A549 (cell line): ENCODE results near the gene ATP2C2. TPM values are rescaled to one million over a fixed set of nuclear protein-coding genes. Genes with fewer than 3 reads are reported as not detected.

Experiments
- ATAC-seq, 2 experiments: fragments of 200-7000 bp in 1 of 2; fragments of >200 bp in 1 of 2; cut with Nextera tagmentation in 1 of 2; cut with Tn5 transposase in 1 of 2; 3 replicates each; pipeline versions ENCODE4 v1.8.0 to v1.9.1; 2018 to 2020; ENCODE audit warnings: mild to moderate bottlenecking in 1 of 2, moderate library complexity in 1 of 2
- CTCF ChIA-PET: fragments of 300-600 bp; sonication (Branson Sonifier 250); formaldehyde crosslinking; extraction: SDS; loops from one replicate; lab custom pipeline; 2021; ENCODE audit warnings: antibody characterized with exemption, inconsistent platforms; lab: Yijun Ruan, JAX
- POLR2A ChIA-PET: fragments of 350-600 bp; formaldehyde crosslinking; extraction: SDS; loops from one replicate; lab custom pipeline; 2021; ENCODE audit warnings: antibody characterized with exemption, inconsistent platforms; lab: Yijun Ruan, JAX
- DNase-seq, 2 experiments: peaks; one replicate each; pipeline versions ENCODE4 v3.0.0 to v3.0.0-alpha.2; 2011 to 2016; ENCODE audit warnings: low read depth in 1 of 2, low spot score in 1 of 2
- FAIRE-seq: peaks from 2 replicates; lab custom pipeline; 2011; peaks lifted over from hg19 to GRCh38; lab: Jason Lieb, UNC
- H3K27ac ChIP-seq, 2 experiments: fragments of >200 bp; sonication (Bioruptor Twin); formaldehyde crosslinking; 3 replicates each; pipeline ENCODE4 v1.5.1; 2016 to 2017
- H3K4me1 ChIP-seq: fragments of >200 bp; sonication (Bioruptor Twin); formaldehyde crosslinking; 3 replicates; pipeline ENCODE4 v1.6.1; 2016
- H3K4me2 ChIP-seq: fragments of >200 bp; sonication (Bioruptor Twin); formaldehyde crosslinking; 3 replicates; pipeline ENCODE4 v1.6.1; 2016
- H3K4me3 ChIP-seq: fragments of >200 bp; sonication (Bioruptor Twin); formaldehyde crosslinking; 3 replicates; pipeline ENCODE4 v1.5.1; 2016
- H3K9me3 ChIP-seq: fragments of >200 bp; sonication (Bioruptor Twin); formaldehyde crosslinking; 3 replicates; pipeline ENCODE4 v1.6.1; 2016
- BHLHE40 ChIP-seq: IDR thresholded peaks from 2 replicates; pipeline ENCODE4 v1.6.1; 2012; ENCODE audit warnings: low read depth, low read length, inconsistent platforms
- CEBPB ChIP-seq, 2 experiments: fragments of >200 bp in 1 of 2; sonication (Bioruptor Twin) in 1 of 2; formaldehyde crosslinking in 1 of 2; IDR thresholded peaks; 2 replicates each; pipeline ENCODE4 v1.6.1; 2012 to 2016
- CHD2 ChIP-seq: fragments of 150-350 bp; IDR thresholded peaks from 2 replicates; pipeline ENCODE4 v1.6.1; 2014; ENCODE audit warnings: low read length; ENCODE audit not compliant: partially characterized antibody
- CHD4 ChIP-seq: fragments of 200-600 bp; sonication (generic); IDR thresholded peaks from 2 replicates; pipeline ENCODE4 v1.6.1; 2016; ENCODE audit warnings: antibody characterized with exemption, mild to moderate bottlenecking, borderline replicate concordance
- CTCF ChIP-seq: fragments of >200 bp; sonication (Bioruptor Twin); formaldehyde crosslinking; IDR thresholded peaks from 3 replicates; pipeline ENCODE4 v1.5.1; 2016
- EHMT2 ChIP-seq: fragments of 200-600 bp; sonication (generic); IDR thresholded peaks from 2 replicates; pipeline ENCODE4 v1.6.1; 2016; ENCODE audit warnings: antibody characterized with exemption, low read depth, mild to moderate bottlenecking, moderate library complexity
- GATA3 ChIP-seq: IDR thresholded peaks from 2 replicates; pipeline ENCODE4 v1.6.1; 2012; ENCODE audit warnings: borderline replicate concordance
- HEYL ChIP-seq: fragments of 250-450 bp; sonication (Bioruptor Pico); IDR thresholded peaks from 2 replicates; pipeline ENCODE4 v1.8.0; 2021; ENCODE audit warnings: mild to moderate bottlenecking, moderate library complexity
- HOXA7 ChIP-seq: fragments of 250-450 bp; sonication (Bioruptor Pico); IDR thresholded peaks from 2 replicates; pipeline ENCODE4 v1.5.0; 2020; ENCODE audit warnings: mild to moderate bottlenecking, moderate library complexity
- HOXB13 ChIP-seq: fragments of 250-450 bp; sonication (Bioruptor Pico); IDR thresholded peaks from 2 replicates; pipeline ENCODE4 v1.5.0; 2020; ENCODE audit warnings: low read depth, mild to moderate bottlenecking, moderate library complexity
- JUN ChIP-seq, 2 experiments: fragments of >200 bp; sonication (Bioruptor Twin); formaldehyde crosslinking; IDR thresholded peaks; 2 replicates in 1 of 2; 3 replicates in 1 of 2; pipeline ENCODE4 v1.6.1; 2016 to 2017
- KDM1A ChIP-seq: fragments of 200-600 bp; sonication (generic); IDR thresholded peaks from 2 replicates; pipeline ENCODE4 v1.6.1; 2016; ENCODE audit warnings: low read depth, mild to moderate bottlenecking
- MYC ChIP-seq: IDR thresholded peaks from 2 replicates; pipeline ENCODE4 v1.6.1; 2012; ENCODE audit warnings: mild to moderate bottlenecking, inconsistent platforms, low read length, improper control_type of control experiment, borderline replicate concordance
- NR3C1 ChIP-seq: fragments of >200 bp; sonication (Bioruptor Twin); formaldehyde crosslinking; IDR thresholded peaks from 3 replicates; pipeline ENCODE4 v1.6.1; 2017
- PHF8 ChIP-seq: fragments of 200-600 bp; sonication (generic); IDR thresholded peaks from 2 replicates; pipeline ENCODE4 v1.6.1; 2016; ENCODE audit warnings: low read depth, mild to moderate bottlenecking, antibody characterized with exemption, moderate library complexity, borderline replicate concordance
- POLR2AphosphoS2 ChIP-seq: conservative IDR thresholded peaks from 2 replicates; pipeline ENCODE4 v1.6.1; 2012; ENCODE audit warnings: low read length, improper control_type of control experiment, inconsistent platforms
- RARB ChIP-seq: fragments of 250-450 bp; sonication (Bioruptor Pico); IDR thresholded peaks from 2 replicates; pipeline ENCODE4 v1.8.0; 2021; ENCODE audit warnings: mild to moderate bottlenecking, moderate library complexity
- RCOR1 ChIP-seq: fragments of 150-350 bp; IDR thresholded peaks from 2 replicates; pipeline ENCODE4 v1.6.1; 2014; ENCODE audit warnings: antibody characterized with exemption, low read length, low read depth
- REST ChIP-seq: fragments of 200-600 bp; sonication (generic); IDR thresholded peaks from 2 replicates; pipeline ENCODE4 v1.6.1; 2016; ENCODE audit warnings: antibody characterized with exemption, mild to moderate bottlenecking, moderate library complexity
- RNF2 ChIP-seq: fragments of 200-600 bp; sonication (generic); IDR thresholded peaks from 2 replicates; pipeline ENCODE4 v1.6.1; 2016; ENCODE audit warnings: low read depth, mild to moderate bottlenecking, antibody characterized with exemption, moderate library complexity, borderline replicate concordance
- SMC3 ChIP-seq: fragments of >200 bp; sonication (Bioruptor Twin); formaldehyde crosslinking; IDR thresholded peaks from 3 replicates; pipeline ENCODE4 v1.6.1; 2018; ENCODE audit warnings: inconsistent platforms
- USF2 ChIP-seq: fragments of 450-650 bp; IDR thresholded peaks from 2 replicates; pipeline ENCODE4 v1.6.1; 2014; ENCODE audit warnings: antibody characterized with exemption
- ZC3H11A ChIP-seq: fragments of 450-650 bp; IDR thresholded peaks from 2 replicates; pipeline ENCODE4 v1.6.1; 2014; ENCODE audit warnings: antibody characterized with exemption, mild to moderate bottlenecking
- ZNF302 ChIP-seq: fragments of 250-450 bp; sonication (Bioruptor Pico); IDR thresholded peaks from 2 replicates; pipeline ENCODE4 v1.9.0; 2021; ENCODE audit warnings: inconsistent platforms, mild to moderate bottlenecking, moderate library complexity
- ZSCAN20 ChIP-seq: fragments of 250-450 bp; sonication (Bioruptor Pico); IDR thresholded peaks from 2 replicates; pipeline ENCODE4 v1.8.0; 2022; ENCODE audit warnings: mild to moderate bottlenecking, moderate library complexity
- WGBS: methylation state at CpG from one replicate; pipeline ENCODE4 v1.1.6; 2017; ENCODE audit errors: missing lambda C conversion rate; 5-methylcytosine and 5-hydroxymethylcytosine counted together
- polyA plus RNA-seq, 4 experiments: library from polyadenylated mRNA; depleted of rRNA in 3 of 4; stranded (reverse); fragments of >200 nt; fragmentation: RNase III in 1 of 4; extraction: RNeasy Plus Mini Kit Qiagen cat#74134 plus additional on column Dnase treatment in 1 of 4; gene quantifications; 2 replicates in 3 of 4; 3 replicates in 1 of 4; pipeline ENCODE4 v1.2.3, GENCODE V29; 2011 to 2017

ATP2C2 gene
- polyA plus RNA-seq, 2 of the 4 experiments (the other 2 are of a cell fraction) = 0.14 to 0.17 TPM

GRCh38 chr16:84410361-84411138 is 42.2 kb downstream of the ATP2C2 start:
- ChIA-PET POLR2A (no interaction called here), CTCF (interaction anchor here (1.4 to 2.6 kb wide), 2 partner anchors 11 to 72 kb away, joined by 3 to 5 read pairs; no protein-coding TSS in a partner anchor)
- Histone ChIP-seq H3K9me3 (no peaks in the 10 kb centered on the region), H3K4me2 (no peak overlapping the region), H3K4me1 (no peaks in the 10 kb centered on the region), H3K27ac (no peak overlapping the region), H3K4me3 (no peak overlapping the region)
- DNase-seq (no peak), FAIRE-seq (no peak), ATAC-seq (no peak)
- TF ChIP-seq SMC3 (no peak), REST (no peak), NR3C1 (no peak), RARB (CRISPR knock-in tag) (no peak), POLR2AphosphoS2 (no peak), PHF8 (no peak), RCOR1 (no peak), BHLHE40 (no peak), EHMT2 (no peak), ZSCAN20 (no peak), HEYL (CRISPR knock-in tag) (no peak), ZNF302 (CRISPR knock-in tag) (no peak), ZC3H11A (no peak), CHD2 (no peak), KDM1A (no peak)
- WGBS = 70% methylated on average over 10 of the region's 11 CpGs

- no peak overlapping the region for H3K4me2 ChIP-seq
- H3K4me3 ChIP-seq = no peak overlapping the region
- DNase-seq (no peak), FAIRE-seq (no peak)
- H3K27ac ChIP-seq = no peak overlapping the region
- no peaks in the 10 kb centered on the region for H3K4me1 ChIP-seq
- 88% methylated on average over 2 of the region's 2 CpGs for WGBS
- H3K9me3 ChIP-seq = no peaks in the 10 kb centered on the region
- no peak for TF ChIP-seq USF2
- TF ChIP-seq ZC3H11A = no peak
- no peak for TF ChIP-seq CTCF
- TF ChIP-seq MYC = no peak
- no peak for TF ChIP-seq HOXB13 (CRISPR knock-in tag)
- no peak for TF ChIP-seq CEBPB (IDR thresholded peaks at IDR 0.05)
- no peak for TF ChIP-seq RNF2
- no peak for TF ChIP-seq CHD4
- no peak for TF ChIP-seq GATA3
- no peak for TF ChIP-seq PHF8
- no peak for TF ChIP-seq EHMT2
- TF ChIP-seq JUN (IDR thresholded peaks at IDR 0.05) = no peak
- no peak for TF ChIP-seq RARB (CRISPR knock-in tag)
- TF ChIP-seq HOXA7 (CRISPR knock-in tag) = no peak
- TF ChIP-seq, all 56 proteins: peak for 0
- POLR2A ChIA-PET = no interaction called here
- no peak for ATAC-seq
- CTCF ChIA-PET = interaction anchor here (0.6 to 2.6 kb wide), 3 partner anchors 9 to 450 kb away, joined by 3 to 5 read pairs (median 3); no protein-coding TSS in a partner anchor
These were observed 43.4 kb downstream of the ATP2C2 start for GRCh38 chr16:84411768-84412167.
